Left renal cortex interstitium (tissue), 4 donors: Measurements from ENCODE around the gene PGRMC1. TPM values are rescaled to one million over a fixed set of nuclear protein-coding genes. Genes with fewer than 3 reads are reported as not detected.
A peak's percentile ranks its signal among the peaks of the same experiment; 100 is the strongest.
"Not testable (repeated sequence)": the region's sequence is repeated elsewhere in the genome, so short reads cannot be mapped to it uniquely, and the experiment has no call there.

Experiments
- DNase-seq, 4 donors: peaks; one replicate each; pipeline ENCODE4 v3.0.0-alpha.2; 2013; ENCODE audit warnings: low read depth in 4 of 4, low spot score in 2 of 4, missing footprints in 1 of 4
- polyA plus RNA-seq, 4 donors: library from polyadenylated mRNA; unstranded; fragments of 120-200 nt; gene quantifications; one replicate each; pipeline ENCODE4 v1.2.1, GENCODE V29; 2013; ENCODE audit not compliant: insufficient read length in 4 of 4

Gene PGRMC1
- polyA plus RNA-seq, 4 donors: 235 to 309 (median 272) TPM

GRCh38 chrX:119231936-119232445 is 4.1 kb upstream of the PGRMC1 start:
- no peak for DNase-seq

- DNase-seq: no peak
Measured at GRCh38 chrX:119235051-119235511, 1.0 kb upstream of the PGRMC1 start.

GRCh38 chrX:119236623-119237561 is 807 bp downstream of the PGRMC1 start:
- peak in 1 of 4 donors; percentile 28 for DNase-seq

- DNase-seq: no peak
Measured at GRCh38 chrX:119237562-119237942, 1.5 kb downstream of the PGRMC1 start.

GRCh38 chrX:119238557-119238956 is 2.5 kb downstream of the PGRMC1 start:
- DNase-seq: no peak

GRCh38 chrX:119240356-119240755 is 4.3 kb downstream of the PGRMC1 start:
- no peak for DNase-seq

GRCh38 chrX:119247702-119248101 is 11.6 kb downstream of the PGRMC1 start:
- no peak for DNase-seq

GRCh38 chrX:119249891-119250290 is 13.8 kb downstream of the PGRMC1 start:
- DNase-seq: no peak

GRCh38 chrX:119251386-119251785 is 15.3 kb downstream of the PGRMC1 start:
- DNase-seq: no peak

- DNase-seq: no peak
Measured at GRCh38 chrX:119252716-119253115, 16.6 kb downstream of the PGRMC1 start.

- peak in 1 of 4 donors; percentile 8 for DNase-seq
Measured at GRCh38 chrX:119266364-119266995, 30.4 kb downstream of the PGRMC1 start.

GRCh38 chrX:119267115-119267514 is 31.0 kb downstream of the PGRMC1 start:
- not testable (repeated sequence) for DNase-seq

- DNase-seq: no peak
Measured at GRCh38 chrX:119272882-119273419, 36.9 kb downstream of the PGRMC1 start.

GRCh38 chrX:119273420-119274192 is 37.5 kb downstream of the PGRMC1 start:
- DNase-seq: peak in 1 of 4 donors; percentile 32

- DNase-seq: not testable (repeated sequence)
Measured at GRCh38 chrX:119282347-119282746, 46.3 kb downstream of the PGRMC1 start.

GRCh38 chrX:119288890-119289393 is 52.9 kb downstream of the PGRMC1 start:
- no peak for DNase-seq

GRCh38 chrX:119290476-119290875 is 54.4 kb downstream of the PGRMC1 start:
- DNase-seq: no peak

- not testable (repeated sequence) for DNase-seq
Measured at GRCh38 chrX:119291246-119291645, 55.2 kb downstream of the PGRMC1 start.

GRCh38 chrX:119292445-119292844 is 56.4 kb downstream of the PGRMC1 start:
- DNase-seq: no peak
